HG03439 (cell line): ENCODE measurements around the gene MYLK3.
A peak's percentile ranks its signal among the peaks of the same experiment; 100 is the strongest.
"Not testable (repeated sequence)": the region's sequence is repeated elsewhere in the genome, so short reads cannot be mapped to it uniquely, and the experiment has no call there.

Experiments used
- ATAC-seq: cut with Tn5 transposase; IDR thresholded peaks from one replicate; pipeline ENCODE4 v1.9.1; 2021; ENCODE audit warnings: mild to moderate bottlenecking, moderate library complexity; ENCODE audit not compliant: unreplicated experiment

The MYLK3 gene

GRCh38 chr16:46747777-46748651, at the start of gene MYLK3:
TSS of gene MYLK3 (minus strand) at chr16:46748344. CDS start at chr16:46748193, 151 bp downstream.
- no peak for ATAC-seq

- no peak for ATAC-seq
Observed at GRCh38 chr16:46797501-46797900, 49.4 kb upstream of the MYLK3 start.

DNA sequence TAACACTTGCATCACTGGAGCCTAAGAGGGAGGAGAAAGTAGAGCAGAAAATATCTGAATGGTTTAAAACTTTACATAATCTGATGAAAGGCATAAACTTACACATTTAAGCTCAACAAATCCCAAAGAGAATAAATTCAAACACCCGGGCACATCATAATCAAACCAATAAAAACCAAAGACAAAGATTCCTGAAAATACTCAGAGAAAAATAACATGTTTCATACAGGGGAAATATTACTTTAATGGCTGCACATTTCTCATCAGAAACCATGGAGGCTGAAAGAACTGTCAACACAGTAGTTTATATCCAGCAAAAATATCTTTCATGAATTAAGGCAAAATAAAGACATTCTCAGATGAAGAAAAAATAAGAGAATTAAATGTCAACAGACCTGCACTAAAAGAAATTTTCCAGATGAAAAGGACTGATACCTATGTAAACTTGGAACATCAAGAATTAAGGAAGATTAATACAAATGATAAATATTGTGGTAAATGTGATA, 48.7 kb upstream of the MYLK3 start:
- ATAC-seq: no peak

DNA sequence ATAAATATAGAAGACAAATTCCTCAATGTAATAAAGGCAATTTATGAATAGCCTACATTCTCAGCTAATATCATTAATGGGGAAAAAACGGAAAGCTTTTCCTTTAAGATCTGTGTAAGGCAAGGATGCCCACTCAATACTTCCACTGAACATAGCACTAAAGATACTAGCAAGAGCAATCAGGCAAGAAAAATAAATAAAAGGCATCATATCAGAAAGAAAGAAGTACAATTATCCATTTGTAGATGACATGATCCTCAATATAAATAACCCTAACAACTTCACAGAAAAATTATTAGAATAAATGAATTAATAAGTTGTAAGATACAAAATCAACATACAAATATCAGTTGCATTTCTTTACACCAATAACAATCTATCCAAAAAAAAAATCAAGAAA, 45.7 kb upstream of the MYLK3 start:
- ATAC-seq: no peak

GRCh38 chr16:46790599-46791270, 42.6 kb upstream of the MYLK3 start:
- ATAC-seq: no peak

GRCh38 chr16:46789499-46790414, 41.6 kb upstream of the MYLK3 start:
- peak; percentile 69 for ATAC-seq

DNA sequence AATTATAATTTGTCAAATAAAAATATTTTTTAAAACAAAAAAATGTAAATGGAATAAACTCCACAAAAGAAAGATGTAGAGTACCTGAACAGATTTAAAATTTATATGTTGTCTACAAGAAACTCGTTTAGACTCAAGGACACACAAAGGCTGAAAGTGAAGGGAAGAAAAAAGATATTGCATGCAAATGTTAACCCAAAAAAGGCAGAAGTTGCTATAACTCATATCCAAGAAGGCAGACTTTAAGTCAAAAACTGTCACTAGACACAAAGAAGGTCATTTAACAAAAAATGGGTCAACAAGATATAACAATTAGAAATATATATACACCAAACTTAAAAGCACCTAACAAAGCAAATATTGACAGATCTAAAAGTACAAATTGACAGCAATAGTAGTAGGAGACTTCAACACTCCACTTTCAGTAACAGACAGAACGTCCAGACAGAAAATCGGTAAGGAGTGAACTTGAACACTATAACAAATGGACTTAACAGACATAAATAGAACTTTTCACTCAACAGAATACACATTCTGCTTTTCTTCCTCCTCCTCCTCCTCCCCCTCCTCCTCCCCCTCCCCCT, 40.8 kb upstream of the MYLK3 start:
- ATAC-seq: no peak

DNA sequence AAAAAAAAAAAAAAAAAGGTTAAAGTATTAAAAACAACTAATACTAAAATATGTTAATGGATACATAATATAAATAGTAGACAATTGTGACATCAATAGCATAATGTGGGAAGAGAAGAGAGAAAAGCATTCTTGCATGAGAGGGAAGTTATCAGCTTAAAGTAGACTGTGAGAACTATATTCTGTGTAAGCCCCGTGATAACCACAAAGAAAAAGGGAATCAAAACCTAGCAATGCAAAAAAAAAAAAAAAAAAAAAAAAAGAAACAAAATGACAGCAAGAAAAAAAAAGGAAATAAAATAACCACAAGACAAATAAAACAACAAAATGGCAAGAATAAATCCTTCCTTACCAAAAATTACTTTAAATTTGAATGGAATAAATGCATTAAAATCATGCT, 39.8 kb upstream of the MYLK3 start:
- no peak for ATAC-seq

GRCh38 chr16:46785076-46785845, 37.1 kb upstream of the MYLK3 start:
- no peak for ATAC-seq

- ATAC-seq: not testable (repeated sequence)
Observed at GRCh38 chr16:46784569-46784968, 36.4 kb upstream of the MYLK3 start.

- ATAC-seq: no peak
Observed at GRCh38 chr16:46783800-46784199, 35.7 kb upstream of the MYLK3 start.

- no peak for ATAC-seq
Observed at GRCh38 chr16:46782320-46782719, 34.2 kb upstream of the MYLK3 start.

DNA sequence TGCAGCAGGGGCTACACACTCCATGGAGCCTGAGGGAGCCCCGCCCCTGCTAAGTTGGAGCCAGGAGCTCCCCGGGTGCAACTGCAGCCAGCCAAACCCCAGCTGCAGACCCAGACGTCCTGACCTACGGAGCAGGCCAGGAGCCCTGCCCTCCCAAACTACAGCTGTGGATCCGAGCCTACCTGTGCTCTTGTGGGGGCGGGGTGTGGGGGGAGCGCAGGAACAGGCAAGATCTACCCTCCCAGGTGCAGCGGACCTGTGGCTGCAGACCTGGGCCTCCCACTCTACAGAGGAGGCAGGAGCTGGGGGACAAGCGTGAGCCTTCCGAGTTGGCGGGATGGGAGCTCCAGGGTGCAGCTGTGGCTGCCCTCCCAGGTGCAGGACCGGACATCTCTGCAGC, 29.7 kb upstream of the MYLK3 start:
- ATAC-seq: no peak

GRCh38 chr16:46775214-46775613, 27.1 kb upstream of the MYLK3 start:
- ATAC-seq: peak; percentile 16

DNA sequence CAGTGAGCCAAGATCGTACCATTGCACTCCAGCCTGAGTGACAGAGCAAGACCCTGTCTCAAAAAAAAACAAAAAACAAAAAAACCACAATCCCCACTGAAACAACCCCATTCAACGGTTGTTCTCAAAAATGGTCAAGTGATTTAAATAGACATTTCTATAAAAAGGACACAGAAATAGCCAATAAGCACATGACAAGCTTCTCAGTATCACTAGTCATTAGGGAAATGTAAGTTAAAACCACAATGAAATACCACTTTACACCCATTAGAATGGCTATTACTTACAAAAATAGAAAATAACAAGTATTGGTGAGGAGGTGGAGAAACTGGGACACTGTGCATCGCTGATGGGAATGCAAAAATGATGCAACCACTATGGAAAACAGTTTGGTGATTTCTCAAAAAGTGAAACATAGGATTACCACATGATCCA, 26.6 kb upstream of the MYLK3 start:
- ATAC-seq: peak; percentile 67

GRCh38 chr16:46772463-46772862, 24.3 kb upstream of the MYLK3 start:
- ATAC-seq: no peak

GRCh38 chr16:46768809-46769208, 20.7 kb upstream of the MYLK3 start:
- ATAC-seq: no peak

DNA sequence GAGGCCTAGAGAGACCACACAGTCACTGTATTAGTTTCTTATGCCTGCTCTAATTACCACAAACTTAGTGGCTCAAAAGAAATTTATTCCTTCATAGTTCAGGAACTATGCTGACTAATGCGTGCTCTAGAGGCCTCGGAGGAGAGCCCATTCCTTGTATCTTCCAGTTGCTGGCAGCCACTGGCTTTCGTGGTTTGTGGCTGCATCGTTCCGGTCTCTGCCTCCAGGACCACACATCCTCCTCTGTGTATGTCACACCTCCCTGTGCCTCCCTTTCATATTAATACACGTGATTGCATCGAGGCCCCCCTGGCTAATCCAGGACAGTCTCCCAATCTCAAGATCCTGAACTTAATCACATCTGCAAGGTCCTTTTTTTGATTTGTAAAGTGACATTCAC, 16.9 kb upstream of the MYLK3 start:
- ATAC-seq: no peak

- no peak for ATAC-seq
Observed at GRCh38 chr16:46763147-46763546, 15.0 kb upstream of the MYLK3 start.

DNA sequence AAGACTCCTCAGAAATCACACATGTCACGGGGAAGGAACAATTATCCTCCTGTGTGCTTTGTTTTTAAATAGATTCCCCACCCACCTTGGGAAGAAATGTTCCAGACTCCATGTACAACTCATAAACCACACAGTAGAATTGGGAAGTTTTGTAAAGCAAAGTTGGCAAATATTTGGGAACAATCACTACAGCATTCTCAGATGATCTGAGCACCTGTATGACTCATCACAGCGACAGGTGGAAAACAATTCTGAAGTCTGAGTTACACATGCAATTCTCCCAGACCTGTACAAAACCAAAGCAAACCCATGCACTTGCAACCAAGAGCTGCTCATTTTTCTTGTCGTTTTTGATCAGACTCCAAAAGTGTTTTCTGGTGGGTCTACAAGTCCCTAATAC, 14.4 kb upstream of the MYLK3 start:
- ATAC-seq: no peak
